Adrenal gland (tissue), 12 donors: ENCODE measurements around the gene NR1H4. TPM values are rescaled to one million over a fixed set of nuclear protein-coding genes. Genes with fewer than 3 reads are reported as not detected.

Experiments
- DNase-seq, 7 donors: peaks; one replicate each; pipeline ENCODE4 v3.0.0-alpha.2; 2019 to 2020
- H3K27ac ChIP-seq, 5 donors: fragments of 200-600 bp; sonication (generic) in 4 of 5; 1 replicate in 3 of 5; 2 replicates in 2 of 5; pipeline versions ENCODE4 v1.5.1 to v1.8.0; 2016 to 2020; ENCODE audit warnings: mild to moderate bottlenecking in 1 of 5
- H3K27me3 ChIP-seq: fragments of 200-600 bp; 2 replicates; pipeline ENCODE4 v1.8.0; 2021
- H3K36me3 ChIP-seq, 2 donors: fragments of 200-600 bp; replicated peaks in 1 of 2; 1 replicate in 1 of 2; 2 replicates in 1 of 2; pipeline versions ENCODE4 v1.5.1 to v1.8.0; 2018 to 2022
- H3K4me1 ChIP-seq, 2 donors: fragments of 200-600 bp; replicated peaks in 1 of 2; 1 replicate in 1 of 2; 2 replicates in 1 of 2; pipeline versions ENCODE4 v1.5.1 to v1.8.0; 2018 to 2021
- H3K4me3 ChIP-seq, 4 donors: fragments of 200-600 bp; sonication (generic) in 3 of 4; one replicate each; pipeline ENCODE4 v1.5.1; 2016 to 2018
- H3K9me3 ChIP-seq, 3 donors: fragments of 200-600 bp; sonication (generic) in 1 of 3; replicated peaks in 1 of 3; 1 replicate in 2 of 3; 2 replicates in 1 of 3; pipeline versions ENCODE4 v1.5.1 to v1.8.0; 2016 to 2021
- POLR2A ChIP-seq, 2 donors: fragments of 450-650 bp; IDR thresholded peaks; one replicate each; pipeline ENCODE4 v1.6.1; 2017; ENCODE audit warnings: antibody characterized with exemption in 2 of 2, mild to moderate bottlenecking in 2 of 2, moderate library complexity in 1 of 2
- WGBS, 4 donors: extraction: QIAGEN DNeasy Blood & Tissue Kit in 2 of 4; methylation state at CpG; one replicate each; pipeline versions ENCODE4 v1.1.5 to v1.1.7; 2013 to 2017; 5-methylcytosine and 5-hydroxymethylcytosine counted together
- intact Hi-C, 2 donors: fragments of 100-400 bp; cut with DNase I; formaldehyde crosslinking; loops; one replicate each; pipeline versions ENCODE4 v1.14.1 to v1.15.0; 2022 to 2023
- polyA plus RNA-seq, 3 donors: library from polyadenylated mRNA; stranded (reverse); fragments of 200-250 nt in 2 of 3; fragments of 350-450 nt in 1 of 3; fragmentation: Illumina TruSeq in 1 of 3; extraction: RNeasy Lipid Tissue Mini Kit (QIAGEN cat#74804) in 1 of 3; gene quantifications; one replicate each; pipeline ENCODE4 v1.2.3, GENCODE V29; 2013 to 2014
- total RNA-seq, 9 donors: library from RNA; depleted of rRNA in 4 of 9; stranded (reverse); fragments of >200 nt in 4 of 9; fragments of 120-200 nt in 1 of 9; fragmentation: NEBNext Ultra II Directional in 1 of 9; extraction: Animal tissue kit (Norgen Biotek cat#: 25700) in 1 of 9; gene quantifications; one replicate each; pipeline versions ENCODE4 v1.1.0 to v1.2.4, GENCODE V29; 2013 to 2023
- TF ChIP-seq, protein P1 (sequence below), 6 experiments: fragments of 450-650 bp in 4 of 6; fragments of 200-600 bp in 2 of 6; sonication (generic) in 1 of 6; IDR thresholded peaks; 1 replicate in 5 of 6; 2 replicates in 1 of 6; pipeline versions ENCODE4 v1.5.1 to v1.8.0; 2016 to 2021; ENCODE audit warnings: antibody characterized with exemption in 6 of 6, mild to moderate bottlenecking in 2 of 6, moderate library complexity in 1 of 6
- donor health status: healthy with polysubstance abuse.
- donor health status: Bipolar disorder and iron deficiency.
- donor health status: DM: yes; HTN: yes; CAD: no.
- donor health status: DM: no; HTN: no; CAD: no.
- donor health status: DM: no; HTN: no; CAD: no.
- donor health status: DM: yes; HTN: yes; CAD: no.

The NR1H4 gene
- total and polyA plus RNA-seq, 12 donors = 17.2 to 66.9 (median 41.0) TPM

DNA sequence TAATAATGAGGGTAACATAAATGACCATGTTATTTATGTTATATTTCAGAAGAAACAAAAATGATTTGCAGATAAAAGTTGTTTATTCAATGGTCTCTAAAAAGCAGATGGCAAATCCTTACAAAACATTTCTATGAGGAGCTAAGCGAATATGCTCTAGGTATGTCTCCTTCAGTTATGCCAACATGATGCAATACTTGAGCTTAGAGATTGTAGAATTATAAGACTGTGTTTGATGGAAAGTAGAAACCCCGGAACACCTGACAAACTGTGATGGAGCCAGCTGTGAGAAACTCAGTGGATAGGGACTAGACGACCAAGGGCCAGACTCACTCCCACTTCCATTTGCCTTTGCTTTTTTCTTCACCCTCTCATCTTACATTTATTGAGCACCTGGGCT is 17.8 kb upstream of the NR1H4 start:
- no peaks in the 10 kb centered on the region for H3K4me1 ChIP-seq
- no peak overlapping the region for H3K4me3 ChIP-seq
- no peaks in the 10 kb centered on the region for H3K27me3 ChIP-seq
- no peaks in the 10 kb centered on the region for H3K36me3 ChIP-seq
- peaks cover 0 to 4% (median 0%) of the 10 kb centered on the region in 3 donors for H3K9me3 ChIP-seq
- no peak for DNase-seq
- intact Hi-C loops = no loop called here
- TF ChIP-seq, protein P1, sequence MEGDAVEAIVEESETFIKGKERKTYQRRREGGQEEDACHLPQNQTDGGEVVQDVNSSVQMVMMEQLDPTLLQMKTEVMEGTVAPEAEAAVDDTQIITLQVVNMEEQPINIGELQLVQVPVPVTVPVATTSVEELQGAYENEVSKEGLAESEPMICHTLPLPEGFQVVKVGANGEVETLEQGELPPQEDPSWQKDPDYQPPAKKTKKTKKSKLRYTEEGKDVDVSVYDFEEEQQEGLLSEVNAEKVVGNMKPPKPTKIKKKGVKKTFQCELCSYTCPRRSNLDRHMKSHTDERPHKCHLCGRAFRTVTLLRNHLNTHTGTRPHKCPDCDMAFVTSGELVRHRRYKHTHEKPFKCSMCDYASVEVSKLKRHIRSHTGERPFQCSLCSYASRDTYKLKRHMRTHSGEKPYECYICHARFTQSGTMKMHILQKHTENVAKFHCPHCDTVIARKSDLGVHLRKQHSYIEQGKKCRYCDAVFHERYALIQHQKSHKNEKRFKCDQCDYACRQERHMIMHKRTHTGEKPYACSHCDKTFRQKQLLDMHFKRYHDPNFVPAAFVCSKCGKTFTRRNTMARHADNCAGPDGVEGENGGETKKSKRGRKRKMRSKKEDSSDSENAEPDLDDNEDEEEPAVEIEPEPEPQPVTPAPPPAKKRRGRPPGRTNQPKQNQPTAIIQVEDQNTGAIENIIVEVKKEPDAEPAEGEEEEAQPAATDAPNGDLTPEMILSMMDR (IDR thresholded peaks at IDR 0.05) = no peak
- no peak for TF ChIP-seq POLR2A (IDR thresholded peaks at IDR 0.05)
- WGBS, 4 donors = 85 to 90% (median 88%) methylated on average over 3 of the region's 3 CpGs
- no peak overlapping the region for H3K27ac ChIP-seq

DNA sequence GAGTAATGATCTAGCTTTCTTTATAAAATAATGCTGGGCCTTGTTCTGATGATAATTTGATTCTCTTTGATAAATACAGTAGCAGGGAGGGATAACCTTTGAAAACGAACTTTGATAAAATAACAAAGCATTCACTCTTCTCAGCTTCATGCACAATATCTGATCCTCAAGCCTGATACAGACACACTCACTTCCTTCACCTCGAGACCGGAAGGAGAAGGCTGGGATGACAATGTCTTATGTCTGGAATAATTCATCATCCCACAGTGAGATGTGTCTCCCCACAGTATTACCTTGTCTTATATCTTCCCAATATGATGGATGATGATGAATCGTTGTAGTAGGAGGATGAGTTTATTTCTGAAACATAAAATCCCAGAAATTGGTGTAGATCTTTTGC is 15.5 kb upstream of the NR1H4 start:
- H3K27ac ChIP-seq = no peak overlapping the region
- no peaks in the 10 kb centered on the region for H3K9me3 ChIP-seq
- H3K4me1 ChIP-seq = no peaks in the 10 kb centered on the region
- no peak overlapping the region for H3K4me3 ChIP-seq
- intact Hi-C loops = no loop called here
- no peaks in the 10 kb centered on the region for H3K27me3 ChIP-seq
- no peaks in the 10 kb centered on the region for H3K36me3 ChIP-seq
- 61 to 78% (median 74%) methylated on average over 4 of the region's 4 CpGs for WGBS, 4 donors
- DNase-seq = no peak
- no peak for TF ChIP-seq POLR2A (IDR thresholded peaks at IDR 0.05)
- TF ChIP-seq, protein P1 (IDR thresholded peaks at IDR 0.05) = no peak

DNA sequence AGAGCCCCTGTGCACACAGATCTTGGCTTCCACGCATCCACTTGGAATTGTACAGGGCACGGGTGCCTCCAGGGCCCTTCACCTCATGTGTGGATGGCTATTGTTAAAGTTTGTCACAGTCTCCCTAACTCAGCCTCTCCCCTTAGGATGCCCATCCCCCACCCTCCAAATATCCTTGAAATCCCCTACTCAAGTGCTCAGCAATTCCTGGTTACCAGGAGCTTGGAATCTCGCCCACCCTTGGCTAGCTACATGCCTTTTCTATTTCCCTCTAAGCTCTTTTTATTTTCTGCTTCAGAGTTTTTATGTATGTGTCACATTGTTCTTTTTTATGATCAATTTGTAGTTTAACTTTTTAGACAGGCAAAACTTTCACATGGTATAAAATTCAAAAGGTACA is 13.0 kb upstream of the NR1H4 start:
- 79 to 93% (median 89%) methylated on average over 3 of the region's 3 CpGs for WGBS, 4 donors
- Histone ChIP-seq H3K4me1 (no peaks in the 10 kb centered on the region), H3K27ac (no peak overlapping the region), H3K36me3 (no peaks in the 10 kb centered on the region), H3K27me3 (no peaks in the 10 kb centered on the region), H3K9me3 (no peaks in the 10 kb centered on the region), H3K4me3 (no peak overlapping the region)
- TF ChIP-seq, protein P1 (IDR thresholded peaks at IDR 0.05) = no peak
- TF ChIP-seq POLR2A (IDR thresholded peaks at IDR 0.05) = no peak
- DNase-seq = no peak
- intact Hi-C loops = no loop called here

DNA sequence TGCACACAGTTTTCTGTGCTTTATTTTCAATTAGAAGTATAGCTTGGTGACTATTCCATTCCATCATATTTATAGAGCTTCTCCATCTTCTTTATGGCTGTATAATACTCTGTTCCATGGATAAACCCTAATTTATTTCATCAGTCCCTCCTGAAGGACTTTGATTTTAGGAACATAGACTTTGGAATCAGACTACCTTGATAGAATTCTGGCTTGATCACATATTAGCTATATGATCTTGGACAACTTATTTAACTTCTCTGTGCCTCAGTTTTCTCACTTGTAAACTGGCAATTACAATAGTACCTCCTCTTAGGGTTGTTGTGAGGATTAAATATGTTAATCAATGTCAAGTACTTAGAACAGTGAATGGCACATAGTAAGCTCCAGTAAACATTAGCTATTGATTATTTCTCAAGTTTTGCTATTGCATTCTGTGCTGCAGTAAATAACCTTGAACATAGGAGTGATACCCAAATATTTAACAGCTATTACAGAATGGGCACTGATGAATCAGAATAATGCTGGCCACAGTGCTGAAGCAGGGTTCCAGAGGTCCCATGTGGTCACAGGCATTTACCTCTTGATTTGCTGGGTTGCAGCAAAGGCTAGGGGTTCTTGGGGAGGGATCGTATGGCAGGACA is 12.2 kb upstream of the NR1H4 start:
- TF ChIP-seq, protein P1 (IDR thresholded peaks at IDR 0.05) = no peak
- TF ChIP-seq POLR2A (IDR thresholded peaks at IDR 0.05) = no peak
- intact Hi-C loops = no loop called here
- H3K27me3 ChIP-seq = no peaks in the 10 kb centered on the region
- H3K36me3 ChIP-seq = no peaks in the 10 kb centered on the region
- no peaks in the 10 kb centered on the region for H3K4me1 ChIP-seq
- no peak for DNase-seq
- H3K27ac ChIP-seq = no peak overlapping the region
- H3K9me3 ChIP-seq = no peaks in the 10 kb centered on the region
- no peak overlapping the region for H3K4me3 ChIP-seq
- 54 to 78% (median 71%) methylated on average over 1 of the region's 1 CpG for WGBS, 4 donors
